Measurements from ENCODE around the gene DOCK10. TPM values are rescaled to one million over a fixed set of nuclear protein-coding genes. Genes with fewer than 3 reads are reported as not detected.
"Not testable (repeated sequence)": the region's sequence is repeated elsewhere in the genome, so short reads cannot be mapped to it uniquely, and the experiment has no call there.

Gene DOCK10
- total RNA-seq, 1 experiment from 2014 or later: 1.1 TPM

DNA sequence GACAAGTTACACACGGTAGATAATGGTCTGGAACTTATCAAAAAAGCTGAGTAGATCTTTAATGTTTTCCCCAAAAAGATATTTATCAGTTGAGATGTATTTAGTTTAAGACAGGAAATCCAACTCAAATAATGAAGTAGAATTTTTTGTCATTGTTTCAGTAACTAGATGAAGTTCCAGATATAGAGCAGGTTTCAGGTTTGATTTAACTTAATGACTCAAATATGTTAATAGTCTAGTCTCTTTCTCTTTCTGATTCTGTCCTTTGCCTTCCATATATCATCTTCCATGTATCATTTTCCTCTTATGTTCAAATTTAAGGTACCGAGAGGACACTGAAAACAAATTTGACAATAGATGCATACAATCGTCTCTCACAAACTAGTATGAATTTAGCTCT, 23.6 kb upstream of the DOCK10 start:
- no peak for DNase-seq
- no peaks in the 10 kb centered on the region; the same call in 1 of the 2 replicates for H3K27me3 ChIP-seq (ENCODE audit: control insufficient read depth, insufficient read depth, low read length)
- no peaks in the 10 kb centered on the region for H3K36me3 ChIP-seq (replicated peaks; ENCODE audit: control insufficient read depth, insufficient read depth, low read length)
- no peak overlapping the region for H3K4me3 ChIP-seq (ENCODE audit: insufficient read depth, low read depth, low read length)

DNA sequence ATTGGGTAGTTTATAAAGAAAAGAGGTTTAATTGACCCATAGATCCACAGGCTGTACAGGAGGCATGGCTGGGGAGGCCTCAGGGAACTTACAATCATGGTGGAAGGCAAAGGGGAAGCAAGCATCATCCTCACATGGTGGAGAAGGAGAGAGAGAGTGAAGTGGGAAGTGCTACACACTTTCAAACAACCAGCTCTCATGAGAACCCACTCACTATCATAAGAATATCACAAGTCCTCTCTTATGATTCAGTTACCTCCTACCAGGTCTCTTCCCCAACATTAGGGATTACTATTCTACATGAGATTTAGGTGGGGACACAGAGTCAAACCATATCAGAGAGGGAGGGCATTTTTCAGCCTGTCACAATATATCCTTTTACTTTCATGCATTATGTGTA, 22.7 kb upstream of the DOCK10 start:
- H3K36me3 ChIP-seq (replicated peaks; ENCODE audit: control insufficient read depth, insufficient read depth, low read length): no peaks in the 10 kb centered on the region
- H3K27me3 ChIP-seq (ENCODE audit: control insufficient read depth, insufficient read depth, low read length): no peaks in the 10 kb centered on the region
- no peak for DNase-seq
- no peak overlapping the region for H3K4me3 ChIP-seq (ENCODE audit: insufficient read depth, low read depth, low read length)

DNA sequence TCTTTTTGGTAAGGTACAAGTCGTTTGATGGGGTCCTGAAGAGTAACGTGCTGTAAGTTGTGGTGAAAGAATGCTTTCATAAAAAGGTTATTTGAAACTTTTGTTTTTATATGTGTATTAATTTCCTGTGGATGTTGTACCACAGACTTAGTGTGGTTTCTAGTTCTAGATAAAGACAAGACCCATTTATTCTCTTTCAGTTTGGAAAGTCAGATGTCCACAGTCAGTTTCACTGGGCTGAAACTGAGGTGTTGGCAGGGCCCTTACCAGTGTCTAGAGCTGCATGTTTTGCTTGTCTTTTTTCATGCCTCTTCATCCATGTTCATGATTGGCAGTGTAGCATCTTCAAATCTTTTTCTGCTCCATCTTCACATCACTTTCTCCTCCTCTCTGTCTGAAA, 22.1 kb upstream of the DOCK10 start:
- no peak overlapping the region for H3K4me3 ChIP-seq (ENCODE audit: insufficient read depth, low read depth, low read length)
- H3K36me3 ChIP-seq (replicated peaks; ENCODE audit: control insufficient read depth, insufficient read depth, low read length): no peaks in the 10 kb centered on the region
- H3K27me3 ChIP-seq (ENCODE audit: control insufficient read depth, insufficient read depth, low read length): no peaks in the 10 kb centered on the region
- DNase-seq: no peak

DNA sequence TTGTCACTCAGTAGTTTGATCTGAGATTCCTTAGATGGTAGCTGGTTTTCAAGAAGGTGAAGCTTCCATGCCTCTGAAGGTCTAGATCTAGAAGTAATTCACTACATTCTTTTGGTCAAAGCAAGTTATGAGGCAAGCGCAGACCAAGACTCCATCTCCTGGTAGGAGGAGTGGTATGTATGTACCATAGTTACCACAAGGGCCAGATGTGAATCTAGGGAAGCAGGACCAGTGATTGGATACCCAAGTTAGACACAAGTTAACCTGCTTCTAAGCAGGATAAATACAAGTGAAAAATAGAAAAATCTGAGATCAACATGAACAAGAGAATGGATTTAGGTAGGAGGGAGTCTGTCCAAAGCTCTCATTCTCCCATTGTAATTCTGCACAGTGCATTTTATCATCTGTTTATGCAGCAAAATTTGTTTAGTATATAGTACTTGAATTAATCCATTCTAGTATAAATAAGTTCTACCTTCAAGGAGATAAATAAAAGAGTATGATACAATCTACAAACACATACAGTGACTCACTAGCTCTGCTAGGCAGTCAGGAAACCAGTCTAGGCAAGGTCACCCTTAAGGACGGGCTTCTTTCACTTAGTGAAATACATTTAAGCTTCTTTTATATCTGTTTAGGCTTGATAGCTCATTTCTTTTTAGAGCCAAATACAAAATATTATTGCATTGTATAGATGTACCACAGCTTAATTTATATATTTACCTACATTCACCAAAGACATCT, 14.2 kb upstream of the DOCK10 start:
- no peak overlapping the region for H3K4me3 ChIP-seq (ENCODE audit: insufficient read depth, low read depth, low read length)
- no peaks in the 10 kb centered on the region for H3K36me3 ChIP-seq (replicated peaks; ENCODE audit: control insufficient read depth, insufficient read depth, low read length)
- H3K27me3 ChIP-seq (ENCODE audit: control insufficient read depth, insufficient read depth, low read length): no peaks in the 10 kb centered on the region
- DNase-seq: no peak

DNA sequence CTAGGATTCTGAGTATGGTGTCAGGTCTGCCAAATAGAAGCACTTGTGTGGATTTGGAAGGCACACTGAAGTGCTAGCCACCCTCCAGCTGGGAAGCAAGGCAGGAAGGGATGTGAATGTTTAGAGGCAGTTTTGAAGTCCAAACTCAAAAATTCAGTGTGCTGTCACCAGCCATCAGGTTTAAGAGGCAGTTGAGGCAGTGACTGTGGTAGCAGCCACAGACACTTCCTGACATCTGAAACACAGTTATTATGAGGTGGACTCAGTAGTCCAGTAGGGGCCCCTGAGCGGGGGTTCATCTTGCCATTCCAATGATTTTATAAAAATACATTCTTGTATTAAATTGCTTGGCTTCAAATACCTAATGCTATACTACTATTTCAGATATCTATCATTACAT, 13.4 kb upstream of the DOCK10 start:
- no peak for DNase-seq
- no peaks in the 10 kb centered on the region for H3K36me3 ChIP-seq (replicated peaks; ENCODE audit: control insufficient read depth, insufficient read depth, low read length)
- no peak overlapping the region for H3K4me3 ChIP-seq (ENCODE audit: insufficient read depth, low read depth, low read length)
- no peaks in the 10 kb centered on the region for H3K27me3 ChIP-seq (ENCODE audit: control insufficient read depth, insufficient read depth, low read length)

DNA sequence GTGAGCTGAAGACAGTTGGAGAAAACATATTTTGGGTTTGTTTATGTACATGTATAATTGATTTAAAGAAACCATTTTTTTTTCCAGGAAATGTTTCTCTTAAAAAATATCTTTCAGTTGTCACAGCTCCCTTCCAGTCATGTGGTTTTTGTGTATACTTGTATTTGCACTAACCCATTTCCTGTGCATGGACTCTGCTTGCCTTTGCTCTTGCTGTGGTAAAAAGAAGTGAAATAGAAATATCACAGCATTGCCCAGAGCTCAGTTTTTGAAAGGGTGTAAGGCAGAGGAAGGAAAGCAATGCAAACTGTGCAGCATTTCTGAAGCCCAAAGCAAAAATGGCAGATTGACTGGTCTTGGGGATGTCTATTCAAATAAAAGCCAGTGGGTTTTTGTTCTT, 10.4 kb upstream of the DOCK10 start:
- Histone ChIP-seq H3K36me3 (replicated peaks; ENCODE audit: control insufficient read depth, insufficient read depth, low read length) (no peaks in the 10 kb centered on the region), H3K4me3 (ENCODE audit: insufficient read depth, low read depth, low read length) (no peak overlapping the region), H3K27me3 (ENCODE audit: control insufficient read depth, insufficient read depth, low read length) (no peaks in the 10 kb centered on the region)
- DNase-seq: no peak

DNA sequence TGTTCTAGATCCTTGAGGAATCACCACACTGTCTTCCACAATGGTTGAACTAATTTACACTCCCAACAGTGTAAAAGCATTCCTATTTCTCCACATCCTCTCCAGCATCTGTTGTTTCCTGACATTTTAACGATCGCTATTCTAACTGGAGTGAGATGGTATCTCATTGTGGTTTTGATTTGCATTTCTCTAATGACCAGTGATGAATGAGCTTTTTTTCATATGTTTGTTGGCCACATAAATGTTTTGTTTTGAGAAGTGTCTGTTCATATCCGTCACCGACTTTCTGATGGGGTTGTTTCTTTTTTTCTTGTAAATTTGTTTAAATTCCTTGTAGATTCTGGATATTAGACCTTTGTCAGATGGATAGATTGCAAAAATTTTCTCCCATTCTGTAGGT, 5.2 kb upstream of the DOCK10 start:
- not testable (repeated sequence) for H3K36me3 ChIP-seq (replicated peaks; ENCODE audit: control insufficient read depth, insufficient read depth, low read length); H3K4me3 ChIP-seq (ENCODE audit: insufficient read depth, low read depth, low read length); DNase-seq
- peaks cover 24% of the 10 kb centered on the region for H3K27me3 ChIP-seq (ENCODE audit: control insufficient read depth, insufficient read depth, low read length)

DNA sequence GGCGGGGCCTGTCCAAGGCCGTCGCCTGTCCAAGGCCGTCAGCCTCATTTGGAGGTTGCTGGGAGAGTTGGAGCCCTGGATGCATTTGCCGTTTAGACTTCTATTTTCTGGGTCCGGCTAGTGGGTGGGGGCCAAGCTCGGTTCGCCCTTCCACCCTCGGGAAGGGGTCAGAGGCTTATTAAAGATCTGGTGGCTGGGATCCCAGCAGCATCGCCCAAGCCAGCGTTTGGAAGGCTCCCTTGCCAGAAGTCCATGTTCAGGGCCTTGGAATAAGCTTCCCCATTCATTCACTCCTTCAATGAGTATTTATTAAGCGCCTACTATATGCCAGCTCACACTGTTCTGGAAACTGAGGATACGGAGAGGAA, 516 bp upstream of the DOCK10 start:
- Histone ChIP-seq H3K27me3 (ENCODE audit: control insufficient read depth, insufficient read depth, low read length) (peaks cover 50% of the 10 kb centered on the region), H3K36me3 (replicated peaks; ENCODE audit: control insufficient read depth, insufficient read depth, low read length) (no peaks in the 10 kb centered on the region)
- no peak for DNase-seq

DNA sequence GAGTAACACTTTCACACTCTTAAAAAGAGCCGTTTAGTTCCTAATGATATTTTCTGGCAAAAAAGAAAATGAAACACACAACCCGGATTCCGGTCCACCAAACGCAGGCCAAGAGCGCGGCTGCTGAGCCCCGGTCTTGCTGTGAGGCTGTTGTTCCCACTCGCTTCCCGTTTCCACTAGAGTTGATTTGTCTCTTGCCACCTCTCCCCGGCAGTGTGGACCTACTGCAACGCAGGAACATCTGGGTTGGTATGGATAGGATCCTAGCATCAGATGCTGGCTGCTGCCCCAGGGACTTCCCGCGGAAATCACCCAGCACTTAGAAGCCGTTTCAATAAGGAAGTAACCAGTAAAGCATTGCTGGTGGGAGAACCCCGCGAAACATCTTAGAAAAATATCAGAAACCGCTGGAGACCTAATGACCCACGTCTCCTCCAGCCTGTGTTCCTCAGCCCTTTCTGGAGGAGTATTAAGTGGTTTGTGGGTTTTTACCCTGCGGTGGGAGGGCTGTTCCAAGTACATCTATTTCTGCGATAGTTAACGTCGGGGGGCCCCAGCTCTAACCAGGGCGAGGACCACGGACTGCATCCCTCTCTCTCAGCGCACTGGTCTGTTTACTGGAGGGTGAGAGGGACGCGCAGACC, 939 bp downstream of the DOCK10 start:
- Histone ChIP-seq H3K36me3 (replicated peaks; ENCODE audit: control insufficient read depth, insufficient read depth, low read length) (no peaks in the 10 kb centered on the region), H3K27me3 (ENCODE audit: control insufficient read depth, insufficient read depth, low read length) (peaks cover 50% of the 10 kb centered on the region), H3K4me3 (ENCODE audit: insufficient read depth, low read depth, low read length) (peak overlapping the region; percentile 54)
- DNase-seq: peak; percentile 16

More for the DNA sequence above, 516 bp upstream of the DOCK10 start:
- H3K4me3 ChIP-seq (ENCODE audit: insufficient read depth, low read depth, low read length): peak overlapping the region; percentile 14

DNA sequence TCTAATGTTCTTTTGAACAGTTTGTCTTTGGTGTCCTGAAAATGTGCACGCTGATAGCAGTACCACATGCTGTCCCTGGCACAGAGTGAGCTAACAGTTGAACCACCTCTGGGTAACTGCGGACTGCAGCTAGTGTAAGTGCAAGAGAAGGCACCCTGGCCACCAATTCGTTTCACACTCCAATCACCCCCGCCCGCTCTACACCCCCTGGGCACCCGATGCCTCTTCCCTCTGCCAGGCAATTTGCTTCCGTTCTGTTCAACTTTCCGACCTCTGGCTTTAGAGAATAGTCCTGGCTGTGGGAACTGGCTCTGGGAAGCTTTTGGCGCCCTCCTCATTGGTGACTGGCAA, 1.4 kb downstream of the DOCK10 start:
- Histone ChIP-seq H3K36me3 (replicated peaks; ENCODE audit: control insufficient read depth, insufficient read depth, low read length) (no peaks in the 10 kb centered on the region), H3K4me3 (ENCODE audit: insufficient read depth, low read depth, low read length) (no peak overlapping the region), H3K27me3 (ENCODE audit: control insufficient read depth, insufficient read depth, low read length) (peaks cover 50% of the 10 kb centered on the region)
- DNase-seq: no peak

DNA sequence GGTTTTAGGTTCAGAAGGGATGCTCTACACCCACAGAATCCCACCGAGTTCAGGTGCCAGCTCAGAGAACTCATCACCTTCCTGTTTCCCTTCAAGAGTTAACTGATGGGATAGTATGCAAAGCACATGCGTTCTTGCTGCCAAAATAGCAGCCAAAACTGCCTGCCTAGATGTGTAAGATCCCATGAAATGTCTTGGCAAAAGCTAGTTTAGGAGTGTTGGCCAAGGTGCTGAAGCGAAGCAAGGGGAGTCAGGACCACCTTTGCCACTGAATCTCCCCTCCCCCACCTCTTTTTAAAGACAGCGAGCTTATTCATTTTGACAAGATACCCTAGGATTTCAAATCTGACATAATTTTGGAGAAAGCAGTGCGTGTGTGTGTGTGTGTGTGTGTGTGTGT, 2.1 kb downstream of the DOCK10 start:
- Histone ChIP-seq H3K4me3 (ENCODE audit: insufficient read depth, low read depth, low read length) (no peak overlapping the region), H3K36me3 (replicated peaks; ENCODE audit: control insufficient read depth, insufficient read depth, low read length) (no peaks in the 10 kb centered on the region), H3K27me3 (ENCODE audit: control insufficient read depth, insufficient read depth, low read length) (peaks cover 48% of the 10 kb centered on the region)
- DNase-seq: no peak

DNA sequence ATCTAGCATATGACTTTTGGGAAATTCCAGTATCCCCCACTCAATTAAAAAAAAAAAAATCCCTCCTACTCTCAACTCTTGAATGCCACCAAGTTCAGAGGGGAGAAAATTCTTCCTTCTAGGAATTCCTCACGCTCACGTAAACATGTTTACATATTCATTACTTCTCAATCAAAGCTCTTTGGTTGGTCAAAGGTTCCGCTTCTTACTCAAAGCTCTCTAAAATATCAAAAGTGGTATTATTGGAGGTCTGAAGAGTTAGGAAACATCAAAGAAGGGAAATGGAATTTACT, 4.1 kb downstream of the DOCK10 start:
- DNase-seq: no peak
- no peaks in the 10 kb centered on the region for H3K36me3 ChIP-seq (replicated peaks; ENCODE audit: control insufficient read depth, insufficient read depth, low read length)
- H3K4me3 ChIP-seq (ENCODE audit: insufficient read depth, low read depth, low read length): no peak overlapping the region
- H3K27me3 ChIP-seq (ENCODE audit: control insufficient read depth, insufficient read depth, low read length): peaks cover 32% of the 10 kb centered on the region

DNA sequence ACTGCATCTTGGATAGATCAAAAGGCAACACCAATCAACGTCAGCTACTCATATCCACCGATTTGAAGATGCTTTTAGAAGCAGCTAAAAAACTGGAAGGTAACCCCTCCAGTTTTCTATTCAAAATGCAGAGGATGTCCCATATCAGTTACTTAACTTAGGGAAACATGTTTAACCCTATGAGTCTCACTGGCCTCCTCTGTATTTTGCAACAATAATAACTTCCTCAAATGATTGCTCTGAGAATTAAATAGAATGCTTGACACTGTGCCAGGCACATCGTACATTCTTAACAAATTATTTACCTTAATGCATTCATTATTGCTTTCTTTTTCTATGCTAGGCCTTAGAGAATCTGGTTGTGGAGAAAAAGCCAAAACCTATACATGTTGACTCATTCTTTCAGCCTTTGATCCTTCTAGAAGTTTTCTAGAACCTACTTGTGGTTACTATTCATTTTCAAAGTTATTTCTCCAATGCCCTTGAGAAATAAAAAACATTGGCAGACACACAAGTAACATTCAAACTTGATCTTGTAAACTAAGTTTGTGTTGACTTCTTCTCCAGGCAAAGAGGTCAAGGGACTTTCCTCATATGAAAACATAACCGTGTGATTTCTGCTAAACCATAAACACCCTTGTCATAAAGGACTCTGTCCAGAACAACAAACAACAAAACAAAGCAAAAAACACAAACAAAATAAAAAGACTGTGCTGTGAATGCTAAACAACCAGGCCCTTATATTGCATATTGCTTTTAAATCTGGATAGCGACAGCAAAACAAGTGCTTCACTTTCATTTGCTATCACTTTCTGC, 4.6 kb downstream of the DOCK10 start:
- H3K4me3 ChIP-seq (ENCODE audit: insufficient read depth, low read depth, low read length): no peak overlapping the region
- DNase-seq: no peak
- H3K27me3 ChIP-seq (ENCODE audit: control insufficient read depth, insufficient read depth, low read length): peaks cover 27% of the 10 kb centered on the region
- no peaks in the 10 kb centered on the region for H3K36me3 ChIP-seq (replicated peaks; ENCODE audit: control insufficient read depth, insufficient read depth, low read length)

DNA sequence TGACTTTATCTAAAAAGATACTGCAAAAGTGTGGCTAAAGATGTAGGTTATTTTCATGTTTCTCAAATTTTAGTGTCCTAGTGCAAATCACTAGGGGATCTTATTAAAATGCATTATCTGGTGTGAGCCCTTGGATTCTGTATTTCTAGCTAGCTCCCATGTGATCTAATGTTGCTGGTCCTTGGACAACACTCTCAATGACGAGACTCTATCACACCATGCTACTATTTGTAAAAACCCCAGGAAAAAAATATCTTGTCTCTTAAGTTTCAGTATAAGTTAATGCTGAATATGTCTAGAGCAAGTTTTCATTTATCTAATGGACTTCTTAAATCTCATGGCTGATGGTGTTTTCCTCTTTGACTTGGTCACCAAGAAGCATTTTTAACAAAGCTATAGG, 5.8 kb downstream of the DOCK10 start:
- Histone ChIP-seq H3K4me3 (ENCODE audit: insufficient read depth, low read depth, low read length) (no peak overlapping the region), H3K36me3 (replicated peaks; ENCODE audit: control insufficient read depth, insufficient read depth, low read length) (no peaks in the 10 kb centered on the region), H3K27me3 (ENCODE audit: control insufficient read depth, insufficient read depth, low read length) (peaks cover 16% of the 10 kb centered on the region)
- no peak for DNase-seq
